Upper lobe of left lung (tissue), 4 donors: ENCODE measurements around the gene ADAMTS17.

Experiments used
- CTCF ChIP-seq, 6 experiments: fragments of 450-650 bp in 4 of 6; fragments of 200-600 bp in 2 of 6; sonication (generic) in 2 of 6; IDR thresholded peaks; one replicate each; pipeline ENCODE4 v1.5.1; 2016 to 2019; ENCODE audit warnings: antibody characterized with exemption in 6 of 6
- POLR2A ChIP-seq, 4 donors: fragments of 450-650 bp; IDR thresholded peaks; one replicate each; pipeline ENCODE4 v1.5.1; 2016 to 2017; ENCODE audit warnings: antibody characterized with exemption in 4 of 4, mild to moderate bottlenecking in 2 of 4
- POLR2AphosphoS5 ChIP-seq, 2 donors: sonication (generic); formaldehyde crosslinking; IDR thresholded peaks; one replicate each; pipeline ENCODE4 v1.5.1; 2017; ENCODE audit warnings: antibody characterized with exemption in 2 of 2

- TF ChIP-seq POLR2AphosphoS5 (IDR thresholded peaks at IDR 0.05), result no peak
- no peak for TF ChIP-seq CTCF (IDR thresholded peaks at IDR 0.05)
- no peak for TF ChIP-seq POLR2A (IDR thresholded peaks at IDR 0.05)
Measured at GRCh38 chr15:100334905-100335304, 6.9 kb downstream of the ADAMTS17 start.
